Stomach (tissue), 9 donors: ENCODE data around the gene ANKS1A. TPM values are rescaled to one million over a fixed set of nuclear protein-coding genes. Genes with fewer than 3 reads are reported as not detected.

Experiments used
- DNase-seq, 2 donors: peaks; one replicate each; pipeline versions ENCODE4 v3.0.0 to v3.0.0-alpha.2; 2013 to 2019
- H3K27ac ChIP-seq, 5 donors: fragments of 200-600 bp in 4 of 5; sonication (generic) in 4 of 5; one replicate each; pipeline ENCODE4 v1.5.1; 2013 to 2019; ENCODE audit warnings: mild to moderate bottlenecking in 1 of 5, moderate library complexity in 1 of 5
- H3K27me3 ChIP-seq, 3 donors: fragments of 200-600 bp; sonication (generic); one replicate each; pipeline ENCODE4 v1.5.1; 2017 to 2019; ENCODE audit warnings: mixed run types in 1 of 3
- H3K36me3 ChIP-seq, 4 donors: fragments of 200-600 bp; sonication (generic); 1 replicate in 3 of 4; 2 replicates in 1 of 4; pipeline ENCODE4 v1.5.1; 2016 to 2019
- H3K4me1 ChIP-seq, 4 donors: fragments of 200-600 bp; sonication (generic); one replicate each; pipeline ENCODE4 v1.5.1; 2016 to 2019
- H3K4me3 ChIP-seq, 4 donors: fragments of 200-600 bp; sonication (generic) in 3 of 4; one replicate each; pipeline ENCODE4 v1.5.1; 2016 to 2019; ENCODE audit warnings: mild to moderate bottlenecking in 1 of 4
- H3K9me3 ChIP-seq, 4 donors: fragments of 200-600 bp; sonication (generic); one replicate each; pipeline ENCODE4 v1.5.1; 2016 to 2019
- EP300 ChIP-seq: sonication (generic); formaldehyde crosslinking; IDR thresholded peaks from one replicate; pipeline ENCODE4 v1.6.1; 2017; ENCODE audit warnings: antibody characterized with exemption
- POLR2A ChIP-seq, 4 donors: fragments of 450-650 bp; IDR thresholded peaks; one replicate each; pipeline ENCODE4 v1.6.1; 2016; ENCODE audit warnings: antibody characterized with exemption in 4 of 4, control low read depth in 2 of 4, mild to moderate bottlenecking in 1 of 4, moderate library complexity in 1 of 4
- POLR2AphosphoS5 ChIP-seq, 3 donors: sonication (generic); formaldehyde crosslinking; IDR thresholded peaks; one replicate each; pipeline ENCODE4 v1.6.1; 2016; ENCODE audit warnings: antibody characterized with exemption in 3 of 3
- WGBS, 5 donors: extraction: QIAGEN DNeasy Blood & Tissue Kit in 3 of 5; methylation state at CpG; one replicate each; pipeline versions ENCODE4 v1.1.5 to v1.1.7; 2013 to 2018; 5-methylcytosine and 5-hydroxymethylcytosine counted together
- intact Hi-C: fragments of 100-400 bp; cut with DNase I; formaldehyde crosslinking; loops from one replicate; pipeline ENCODE4 v1.15.1; 2023; ENCODE audit warnings: low total_unique reads
- polyA plus RNA-seq, 3 donors: library from polyadenylated mRNA; stranded (reverse); fragments of 200-250 nt; gene quantifications; one replicate each; pipeline ENCODE4 v1.2.3, GENCODE V29; 2013
- total RNA-seq, 5 donors: library from RNA; depleted of rRNA; stranded (reverse); fragments of >200 nt; gene quantifications; one replicate each; pipeline versions ENCODE4 v1.1.0 to v1.2.3, GENCODE V29; 2014 to 2016
- TF ChIP-seq, protein P1 (sequence below), 7 experiments: fragments of 450-650 bp in 4 of 7; fragments of 200-600 bp in 3 of 7; sonication (generic) in 3 of 7; IDR thresholded peaks; one replicate each; pipeline ENCODE4 v1.5.1; 2016 to 2019; ENCODE audit warnings: antibody characterized with exemption in 7 of 7, control low read depth in 2 of 7, mild to moderate bottlenecking in 1 of 7
- donor health status: healthy with polysubstance abuse.
- donor health status: Bipolar disorder and iron deficiency.
- donor health status: healthy.

The ANKS1A gene
- total and polyA plus RNA-seq, 8 donors = 6.1 to 40.6 (median 21.5) TPM

DNA sequence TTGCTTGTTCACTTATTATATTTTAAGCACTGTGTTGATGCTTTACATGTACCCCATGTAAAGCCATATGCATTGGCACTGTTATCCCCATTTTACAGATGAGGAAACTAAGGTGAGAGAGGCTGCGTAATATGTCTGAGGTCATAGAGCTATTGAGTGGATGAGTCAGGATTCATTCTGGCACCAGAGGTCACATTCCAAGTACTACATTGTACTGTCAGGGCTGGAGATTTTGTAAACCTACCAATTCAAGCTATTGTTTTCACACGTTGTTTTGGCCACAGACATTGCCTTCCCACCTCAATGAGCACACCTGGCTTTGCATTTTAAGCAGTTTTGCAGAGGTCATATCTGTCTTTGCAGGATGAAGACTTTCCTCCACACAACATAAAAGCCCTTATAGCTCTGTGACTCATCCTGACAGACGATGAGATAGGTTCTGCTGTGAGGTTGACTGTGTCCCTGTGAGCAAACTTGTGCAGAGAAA lies 33.2 kb downstream of the ANKS1A start:
- intact Hi-C loops = no loop called here
- Histone ChIP-seq H3K27ac (no peak overlapping the region), H3K4me3 (no peak overlapping the region), H3K4me1 (peaks cover 0 to 5% (median 2%) of the 10 kb centered on the region in 4 donors), H3K27me3 (no peaks in the 10 kb centered on the region), H3K36me3 (no peaks in the 10 kb centered on the region), H3K9me3 (no peaks in the 10 kb centered on the region)
- no peak for DNase-seq
- WGBS, 5 donors = 70 to 88% (median 77%) methylated on average over 3 of the region's 3 CpGs
- TF ChIP-seq POLR2A (IDR thresholded peaks at IDR 0.05) = no peak
- TF ChIP-seq EP300 = no peak
- TF ChIP-seq, protein P1, sequence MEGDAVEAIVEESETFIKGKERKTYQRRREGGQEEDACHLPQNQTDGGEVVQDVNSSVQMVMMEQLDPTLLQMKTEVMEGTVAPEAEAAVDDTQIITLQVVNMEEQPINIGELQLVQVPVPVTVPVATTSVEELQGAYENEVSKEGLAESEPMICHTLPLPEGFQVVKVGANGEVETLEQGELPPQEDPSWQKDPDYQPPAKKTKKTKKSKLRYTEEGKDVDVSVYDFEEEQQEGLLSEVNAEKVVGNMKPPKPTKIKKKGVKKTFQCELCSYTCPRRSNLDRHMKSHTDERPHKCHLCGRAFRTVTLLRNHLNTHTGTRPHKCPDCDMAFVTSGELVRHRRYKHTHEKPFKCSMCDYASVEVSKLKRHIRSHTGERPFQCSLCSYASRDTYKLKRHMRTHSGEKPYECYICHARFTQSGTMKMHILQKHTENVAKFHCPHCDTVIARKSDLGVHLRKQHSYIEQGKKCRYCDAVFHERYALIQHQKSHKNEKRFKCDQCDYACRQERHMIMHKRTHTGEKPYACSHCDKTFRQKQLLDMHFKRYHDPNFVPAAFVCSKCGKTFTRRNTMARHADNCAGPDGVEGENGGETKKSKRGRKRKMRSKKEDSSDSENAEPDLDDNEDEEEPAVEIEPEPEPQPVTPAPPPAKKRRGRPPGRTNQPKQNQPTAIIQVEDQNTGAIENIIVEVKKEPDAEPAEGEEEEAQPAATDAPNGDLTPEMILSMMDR (IDR thresholded peaks at IDR 0.05) = no peak
- no peak for TF ChIP-seq POLR2AphosphoS5 (IDR thresholded peaks at IDR 0.05)

DNA sequence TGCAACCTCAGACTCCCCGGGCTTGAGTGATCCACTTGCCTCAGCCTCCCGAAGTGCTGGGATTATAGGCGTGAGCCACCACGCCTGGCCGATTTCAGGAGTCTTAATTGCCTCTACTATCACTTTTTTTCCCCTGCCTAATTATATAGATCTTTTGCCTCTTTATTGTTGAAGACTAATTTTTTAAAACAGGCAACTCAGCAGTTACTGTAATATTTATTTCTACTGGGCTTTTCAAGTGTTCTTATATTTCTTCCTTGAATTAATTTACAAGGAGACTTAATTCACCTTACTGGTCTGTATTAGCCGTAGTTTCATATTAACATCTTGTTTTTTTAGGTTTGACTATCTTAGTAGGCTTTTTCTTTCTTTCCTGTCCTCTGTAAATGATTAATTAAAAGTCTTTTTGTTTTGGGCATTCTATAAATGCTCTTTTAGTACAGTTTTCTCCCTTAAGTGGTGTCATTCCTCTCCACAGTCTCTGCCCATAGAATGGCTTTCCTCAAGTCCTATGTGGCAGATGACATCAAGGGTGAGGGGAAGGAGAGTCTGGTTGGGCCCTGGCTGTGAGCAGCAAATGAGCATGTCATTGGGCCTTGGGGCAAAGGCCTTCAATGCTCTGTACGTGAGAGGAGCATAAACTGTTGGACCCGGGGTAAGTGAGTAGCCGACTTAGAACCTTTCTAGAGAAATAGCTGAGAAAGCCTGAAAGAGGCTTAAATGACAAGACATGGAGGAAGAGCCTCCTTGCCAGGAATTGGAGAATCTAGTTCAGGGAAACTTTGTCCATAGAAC lies 36.0 kb downstream of the ANKS1A start:
- H3K36me3 ChIP-seq = no peaks in the 10 kb centered on the region
- no peaks in the 10 kb centered on the region for H3K27me3 ChIP-seq
- intact Hi-C loops = no loop called here
- 94 to 97% (median 95%) methylated on average over 9 of the region's 9 CpGs for WGBS, 5 donors
- peaks cover 11 to 28% (median 20%) of the 10 kb centered on the region in 4 donors for H3K4me1 ChIP-seq
- DNase-seq = no peak
- TF ChIP-seq POLR2AphosphoS5 (IDR thresholded peaks at IDR 0.05) (no peak), EP300 (no peak), POLR2A (IDR thresholded peaks at IDR 0.05) (no peak)
- TF ChIP-seq, protein P1 (IDR thresholded peaks at IDR 0.05) = no peak
- no peak overlapping the region for H3K27ac ChIP-seq
- no peak overlapping the region for H3K4me3 ChIP-seq
- H3K9me3 ChIP-seq = no peaks in the 10 kb centered on the region

DNA sequence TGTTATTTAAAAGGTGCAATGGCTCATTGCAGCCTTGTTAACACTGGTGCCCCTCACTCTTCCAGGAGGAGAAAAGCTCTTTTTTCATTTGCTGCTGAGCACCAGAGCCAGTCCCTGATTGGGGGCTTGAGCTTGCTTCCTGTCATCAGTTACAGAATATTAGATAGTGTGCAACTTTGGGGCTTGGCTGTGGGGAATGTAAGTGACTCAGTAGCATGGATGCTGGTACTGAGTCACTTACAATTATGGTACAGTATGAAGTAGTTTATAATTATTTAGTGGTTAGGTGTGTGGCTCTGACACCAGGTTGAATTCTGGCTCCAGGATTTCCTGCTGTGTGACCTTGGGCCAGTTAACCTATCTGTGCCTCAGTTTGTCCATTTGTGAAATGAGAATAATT lies 37.6 kb downstream of the ANKS1A start:
- peaks cover 11 to 36% (median 22%) of the 10 kb centered on the region in 4 donors for H3K4me1 ChIP-seq
- TF ChIP-seq, protein P1 (IDR thresholded peaks at IDR 0.05) = no peak
- TF ChIP-seq EP300 (no peak), POLR2AphosphoS5 (IDR thresholded peaks at IDR 0.05) (no peak), POLR2A (IDR thresholded peaks at IDR 0.05) (no peak)
- no peak overlapping the region for H3K4me3 ChIP-seq
- H3K9me3 ChIP-seq = no peaks in the 10 kb centered on the region
- H3K27ac ChIP-seq = no peak overlapping the region
- no peaks in the 10 kb centered on the region for H3K27me3 ChIP-seq
- no peak for DNase-seq
- intact Hi-C loops = no loop called here
- no peaks in the 10 kb centered on the region for H3K36me3 ChIP-seq

DNA sequence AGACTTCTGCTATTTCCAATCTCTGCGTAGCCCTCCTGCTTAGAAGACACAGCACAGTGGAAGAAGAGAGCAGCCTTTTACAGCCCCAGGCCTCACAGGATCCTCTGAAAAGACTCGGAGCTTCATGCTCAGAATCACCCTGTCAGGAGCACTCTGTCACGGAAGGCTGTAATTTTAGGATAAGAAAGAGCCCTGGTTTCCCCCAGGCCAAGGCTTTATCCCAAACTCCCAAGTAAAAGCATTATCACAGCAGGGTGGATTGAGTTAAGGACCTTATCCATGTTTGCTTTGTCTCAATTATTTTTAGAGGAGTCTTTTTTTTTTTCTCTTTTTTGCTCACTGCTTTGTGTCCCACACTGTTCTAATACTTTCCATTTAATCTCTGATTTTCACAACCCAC lies 39.2 kb downstream of the ANKS1A start:
- WGBS, 5 donors = 55 to 85% (median 76%) methylated on average over 3 of the region's 3 CpGs
- H3K36me3 ChIP-seq = no peaks in the 10 kb centered on the region
- TF ChIP-seq, protein P1 (IDR thresholded peaks at IDR 0.05) = no peak
- TF ChIP-seq EP300 = no peak
- no peak for TF ChIP-seq POLR2AphosphoS5 (IDR thresholded peaks at IDR 0.05)
- TF ChIP-seq POLR2A (IDR thresholded peaks at IDR 0.05) = no peak
- H3K4me3 ChIP-seq = no peak overlapping the region
- intact Hi-C loops = no loop called here
- no peak for DNase-seq
- H3K4me1 ChIP-seq = peaks cover 11 to 36% (median 22%) of the 10 kb centered on the region in 4 donors
- H3K27ac ChIP-seq = no peak overlapping the region
- no peaks in the 10 kb centered on the region for H3K9me3 ChIP-seq
- no peaks in the 10 kb centered on the region for H3K27me3 ChIP-seq
